ENCODE measurements around the gene RAB32.
A peak's percentile ranks its signal among the peaks of the same experiment; 100 is the strongest.
"Not testable (repeated sequence)": the region's sequence is repeated elsewhere in the genome, so short reads cannot be mapped to it uniquely, and the experiment has no call there.

RAB32 gene

GRCh38 chr6:146543211-146543939, at the start of gene RAB32:
Gene RAB32, plus strand, starts transcription at chr6:146543833. Its CDS starts 39 bp downstream, at chr6:146543872.
- peak; percentile 62 for ATAC-seq
- DNase-seq = peak; percentile 43

GRCh38 chr6:146498309-146498708, 45.3 kb upstream of the RAB32 start:
- ATAC-seq = no peak

GRCh38 chr6:146503096-146503495, 40.5 kb upstream of the RAB32 start:
- no peak for DNase-seq
- ATAC-seq = no peak

More at GRCh38 chr6:146498309-146498708, 45.3 kb upstream of the RAB32 start:
- no peak for DNase-seq

GRCh38 chr6:146515212-146515611, 28.4 kb upstream of the RAB32 start:
- ATAC-seq (no peak), DNase-seq (no peak)

GRCh38 chr6:146526192-146526591, 17.4 kb upstream of the RAB32 start:
- no peak for ATAC-seq
- no peak for DNase-seq

GRCh38 chr6:146532702-146533101, 10.9 kb upstream of the RAB32 start:
- no peak for DNase-seq
- ATAC-seq = no peak

GRCh38 chr6:146542881-146543210, 787 bp upstream of the RAB32 start:
- ATAC-seq = no peak

GRCh38 chr6:146543940-146544615, 445 bp downstream of the RAB32 start:
- DNase-seq (peak; percentile 7), ATAC-seq (no peak)

More at GRCh38 chr6:146542881-146543210, 787 bp upstream of the RAB32 start:
- DNase-seq = no peak

- DNase-seq = no peak
These were observed 1.1 kb downstream of the RAB32 start for GRCh38 chr6:146544616-146545182.

GRCh38 chr6:146545581-146545980, 1.9 kb downstream of the RAB32 start:
- no peak for ATAC-seq
- no peak for DNase-seq

More at GRCh38 chr6:146544616-146545182, 1.1 kb downstream of the RAB32 start:
- no peak for ATAC-seq

GRCh38 chr6:146546443-146547043, 2.9 kb downstream of the RAB32 start:
- ATAC-seq (no peak), DNase-seq (no peak)

- ATAC-seq = no peak
These were observed 4.3 kb downstream of the RAB32 start for GRCh38 chr6:146547889-146548288.

GRCh38 chr6:146548898-146549374, 5.3 kb downstream of the RAB32 start:
- no peak for ATAC-seq
- no peak for DNase-seq

More at GRCh38 chr6:146547889-146548288, 4.3 kb downstream of the RAB32 start:
- DNase-seq = no peak

- no peak for ATAC-seq
- DNase-seq = no peak
These were observed 7.3 kb downstream of the RAB32 start for GRCh38 chr6:146550911-146551310.

GRCh38 chr6:146551545-146551944, 7.9 kb downstream of the RAB32 start:
- ATAC-seq = no peak

GRCh38 chr6:146553377-146554135, 9.9 kb downstream of the RAB32 start:
- ATAC-seq (no peak), DNase-seq (no peak)

More at GRCh38 chr6:146551545-146551944, 7.9 kb downstream of the RAB32 start:
- no peak for DNase-seq

GRCh38 chr6:146560607-146561006, 17.0 kb downstream of the RAB32 start:
- DNase-seq = no peak
- ATAC-seq = no peak

- not testable (repeated sequence) for DNase-seq, ATAC-seq
These were observed 23.0 kb downstream of the RAB32 start for GRCh38 chr6:146566661-146567060.

- ATAC-seq, DNase-seq: not testable (repeated sequence)
These were observed 25.0 kb downstream of the RAB32 start for GRCh38 chr6:146568619-146569018.

GRCh38 chr6:146574211-146574610, 30.6 kb downstream of the RAB32 start:
- ATAC-seq (no peak), DNase-seq (no peak)

GRCh38 chr6:146578054-146578453, 34.4 kb downstream of the RAB32 start:
- ATAC-seq = no peak
- DNase-seq = no peak

GRCh38 chr6:146581968-146582367, 38.3 kb downstream of the RAB32 start:
- ATAC-seq = no peak
- DNase-seq = no peak

All from stimulated activated naive CD8-positive, alpha-beta T cell treated with anti-CD3 and anti-CD28 coated beads, Interleukin-15, Interleukin-2, amounts not matched to agents 100 U/mL and 50 U/mL, for 24 hours (primary cell).